HEK293 (cell line): ENCODE measurements around the gene C20orf204.
A peak's percentile ranks its signal among the peaks of the same experiment; 100 is the strongest.

Experiments used
- CTCF ChIA-PET: fragments of 350-600 bp; formaldehyde crosslinking; extraction: SDS; loops from one replicate; lab custom pipeline; 2021; ENCODE audit warnings: antibody characterized with exemption; lab: Yijun Ruan, JAX
- POLR2A ChIA-PET: fragments of 300-600 bp; formaldehyde crosslinking; extraction: SDS; loops from one replicate; lab custom pipeline; 2020; ENCODE audit warnings: antibody characterized with exemption, inconsistent platforms; lab: Yijun Ruan, JAX
- H3K27ac ChIP-seq: fragments of 200-500 bp; sonication (Bioruptor generic); 2 replicates; pipeline ENCODE4 v1.5.1; 2014; ENCODE audit warnings: low read depth, low read length, control low read depth, inconsistent platforms; ENCODE audit errors: extremely low read depth
- H3K36me3 ChIP-seq, 2 experiments: fragments of 200-500 bp in 1 of 2; sonication (Bioruptor generic) in 1 of 2; 1 replicate in 1 of 2; 2 replicates in 1 of 2; pipeline ENCODE4 v1.5.1; 2014 to 2017; ENCODE audit warnings: inconsistent platforms in 2 of 2, low read length in 2 of 2; ENCODE audit not compliant: control insufficient read depth in 2 of 2, insufficient read depth in 1 of 2
- H3K4me1 ChIP-seq: fragments of 200-500 bp; sonication (Bioruptor generic); 2 replicates; pipeline ENCODE4 v1.5.1; 2014; ENCODE audit warnings: mild to moderate bottlenecking, low read length, inconsistent platforms; ENCODE audit not compliant: control insufficient read depth, insufficient read depth
- H3K4me3 ChIP-seq: 2 replicates; pipeline ENCODE4 v1.5.1; 2011; ENCODE audit warnings: low read depth, mild to moderate bottlenecking, control low read depth, low read length, moderate library complexity
- H3K9me3 ChIP-seq: fragments of 200-500 bp; sonication (Bioruptor generic); 2 replicates; pipeline ENCODE4 v1.5.1; 2014; ENCODE audit warnings: low read depth, low read length, inconsistent platforms; ENCODE audit not compliant: control insufficient read depth, insufficient read depth
- EGR2 ChIP-seq: fragments of 450-650 bp; formaldehyde crosslinking; IDR thresholded peaks from 2 replicates; pipeline ENCODE4 v1.5.1; 2016; ENCODE audit warnings: low read depth, missing biosample characterization, missing genetic modification characterization
- GLIS2 ChIP-seq: fragments of 450-650 bp; formaldehyde crosslinking; IDR thresholded peaks from 2 replicates; pipeline ENCODE4 v1.5.1; 2016; ENCODE audit warnings: missing biosample characterization, missing genetic modification characterization
- HIC1 ChIP-seq: fragments of 450-650 bp; formaldehyde crosslinking; IDR thresholded peaks from 2 replicates; pipeline ENCODE4 v1.5.1; 2016; ENCODE audit warnings: missing biosample characterization, missing genetic modification characterization
- IKZF3 ChIP-seq: fragments of 450-650 bp; IDR thresholded peaks from 2 replicates; pipeline ENCODE4 v1.5.0; 2018; ENCODE audit warnings: missing biosample characterization, mild to moderate bottlenecking, missing genetic modification characterization, moderate library complexity
- KLF16 ChIP-seq: fragments of 450-650 bp; formaldehyde crosslinking; IDR thresholded peaks from 2 replicates; pipeline ENCODE4 v1.5.1; 2017; ENCODE audit warnings: missing biosample characterization, missing genetic modification characterization
- MEIS1 ChIP-seq: sonication (generic); formaldehyde crosslinking; IDR thresholded peaks from 2 replicates; pipeline ENCODE4 v1.8.1; 2022; ENCODE audit warnings: missing genetic modification reagents, mild to moderate bottlenecking, borderline replicate concordance
- OSR2 ChIP-seq: fragments of 450-650 bp; formaldehyde crosslinking; IDR thresholded peaks from 2 replicates; pipeline ENCODE4 v1.5.1; 2016; ENCODE audit warnings: missing biosample characterization, missing genetic modification characterization
- REPIN1 ChIP-seq: fragments of 450-650 bp; formaldehyde crosslinking; IDR thresholded peaks from 2 replicates; pipeline ENCODE4 v1.5.1; 2017; ENCODE audit warnings: missing biosample characterization, missing genetic modification characterization, low read depth
- SCRT2 ChIP-seq: fragments of 450-650 bp; formaldehyde crosslinking; IDR thresholded peaks from 2 replicates; pipeline ENCODE4 v1.5.1; 2016; ENCODE audit warnings: missing biosample characterization, missing genetic modification characterization
- SP7 ChIP-seq: fragments of 450-650 bp; formaldehyde crosslinking; IDR thresholded peaks from 2 replicates; pipeline ENCODE4 v1.5.1; 2016; ENCODE audit warnings: missing biosample characterization, missing genetic modification characterization
- ZFP69B ChIP-seq: fragments of 450-650 bp; formaldehyde crosslinking; IDR thresholded peaks from 2 replicates; pipeline ENCODE4 v1.5.1; 2016; ENCODE audit warnings: missing biosample characterization, missing genetic modification characterization
- ZNF10 ChIP-seq: fragments of 450-650 bp; formaldehyde crosslinking; IDR thresholded peaks from 2 replicates; pipeline ENCODE4 v1.5.1; 2017; ENCODE audit warnings: missing biosample characterization, missing genetic modification characterization
- ZNF121 ChIP-seq: fragments of 450-650 bp; formaldehyde crosslinking; IDR thresholded peaks from 2 replicates; pipeline ENCODE4 v1.5.1; 2016; ENCODE audit warnings: missing biosample characterization, missing genetic modification characterization
- ZNF169 ChIP-seq: fragments of 450-650 bp; formaldehyde crosslinking; IDR thresholded peaks from 2 replicates; pipeline ENCODE4 v1.5.1; 2016; ENCODE audit warnings: missing biosample characterization, missing genetic modification characterization
- ZNF23 ChIP-seq: fragments of 450-650 bp; formaldehyde crosslinking; IDR thresholded peaks from 2 replicates; pipeline ENCODE4 v1.5.1; 2016; ENCODE audit warnings: missing biosample characterization, missing genetic modification characterization, borderline replicate concordance
- ZNF341 ChIP-seq: fragments of 450-650 bp; formaldehyde crosslinking; IDR thresholded peaks from 2 replicates; pipeline ENCODE4; 2016; ENCODE audit warnings: low read depth, missing biosample characterization, missing genetic modification characterization
- ZNF354C ChIP-seq: fragments of 450-650 bp; formaldehyde crosslinking; IDR thresholded peaks from 2 replicates; pipeline ENCODE4 v1.5.1; 2016; ENCODE audit warnings: missing biosample characterization, missing genetic modification characterization, low read depth, borderline replicate concordance
- ZNF423 ChIP-seq: fragments of 450-650 bp; formaldehyde crosslinking; IDR thresholded peaks from 2 replicates; pipeline ENCODE4 v1.5.1; 2016; ENCODE audit warnings: missing biosample characterization, missing genetic modification characterization
- ZNF426 ChIP-seq: fragments of 450-650 bp; formaldehyde crosslinking; IDR thresholded peaks from 2 replicates; pipeline ENCODE4 v1.5.1; 2017; ENCODE audit warnings: missing biosample characterization, missing genetic modification characterization, mild to moderate bottlenecking, inconsistent platforms, moderate library complexity
- ZNF513 ChIP-seq: fragments of 450-650 bp; IDR thresholded peaks from 2 replicates; pipeline ENCODE4 v1.5.1; 2018; ENCODE audit warnings: missing biosample characterization, missing genetic modification characterization
- ZNF558 ChIP-seq: fragments of 450-650 bp; formaldehyde crosslinking; IDR thresholded peaks from 2 replicates; pipeline ENCODE4 v1.5.1; 2016; ENCODE audit warnings: missing biosample characterization, missing genetic modification characterization
- ZNF561 ChIP-seq: fragments of 450-650 bp; IDR thresholded peaks from 2 replicates; pipeline ENCODE4 v1.5.1; 2018; ENCODE audit warnings: missing biosample characterization, missing genetic modification characterization, borderline replicate concordance
- ZNF585B ChIP-seq: fragments of 450-650 bp; formaldehyde crosslinking; IDR thresholded peaks from 2 replicates; pipeline ENCODE4 v1.5.1; 2016; ENCODE audit warnings: missing biosample characterization, missing genetic modification characterization
- ZNF610 ChIP-seq: fragments of 450-650 bp; formaldehyde crosslinking; IDR thresholded peaks from 2 replicates; pipeline ENCODE4 v1.5.1; 2016; ENCODE audit warnings: missing biosample characterization, missing genetic modification characterization, borderline replicate concordance
- ZNF624 ChIP-seq: fragments of 450-650 bp; formaldehyde crosslinking; IDR thresholded peaks from 2 replicates; pipeline ENCODE4 v1.5.1; 2017; ENCODE audit warnings: missing biosample characterization, missing genetic modification characterization
- ZNF658 ChIP-seq: fragments of 450-650 bp; formaldehyde crosslinking; IDR thresholded peaks from 2 replicates; pipeline ENCODE4; 2016; ENCODE audit warnings: missing biosample characterization, missing genetic modification characterization
- ZNF704 ChIP-seq: fragments of 450-650 bp; formaldehyde crosslinking; IDR thresholded peaks from 2 replicates; pipeline ENCODE4 v1.5.1; 2016; ENCODE audit warnings: missing biosample characterization, missing genetic modification characterization
- ZSCAN16 ChIP-seq: fragments of 450-650 bp; formaldehyde crosslinking; IDR thresholded peaks from 2 replicates; pipeline ENCODE4 v1.5.1; 2016; ENCODE audit warnings: missing biosample characterization, missing genetic modification characterization
- ZSCAN18 ChIP-seq: fragments of 450-650 bp; formaldehyde crosslinking; IDR thresholded peaks from 2 replicates; pipeline ENCODE4 v1.5.1; 2016; ENCODE audit warnings: missing biosample characterization, missing genetic modification characterization
- ZSCAN4 ChIP-seq: fragments of 450-650 bp; formaldehyde crosslinking; IDR thresholded peaks from 2 replicates; pipeline ENCODE4 v1.5.1; 2017; ENCODE audit warnings: missing biosample characterization, missing genetic modification characterization
- ZSCAN5A ChIP-seq: fragments of 450-650 bp; formaldehyde crosslinking; IDR thresholded peaks from 2 replicates; pipeline ENCODE4 v1.5.1; 2016; ENCODE audit warnings: missing biosample characterization, missing genetic modification characterization

The C20orf204 gene

GRCh38 chr20:64055893-64056638, 20.1 kb downstream of the C20orf204 start (continued):
- TF ChIP-seq IKZF3 (tag by site-specific recombination) (0 out of 2 replicates have a peak, but pooled peaks have one; percentile 28), REPIN1 (tag by site-specific recombination) (no peak), ZNF426 (tag by site-specific recombination) (no peak), ZNF341 (tag by site-specific recombination) (no peak), ZNF558 (tag by site-specific recombination) (no peak), ZNF513 (no peak), ZSCAN16 (tag by site-specific recombination) (no peak), EGR2 (tag by site-specific recombination) (peak; percentile 85), ZNF704 (tag by site-specific recombination) (no peak), GLIS2 (tag by site-specific recombination) (peak; percentile 24), ZNF121 (tag by site-specific recombination) (peak; percentile 75), KLF16 (no peak), SP7 (0 out of 2 replicates have a peak, but pooled peaks have one; percentile 31), SCRT2 (no peak), ZNF423 (peak; percentile 70; the same call in 1 of the 2 replicates), ZNF169 (tag by site-specific recombination) (no peak), ZNF561 (tag by site-specific recombination) (no peak), OSR2 (peak; percentile 76)

- POLR2A ChIA-PET, result no interaction called here
- no peaks in the 10 kb centered on the region for H3K4me1 ChIP-seq
- H3K9me3 ChIP-seq, result no peaks in the 10 kb centered on the region
- no peak overlapping the region for H3K4me3 ChIP-seq
- H3K27ac ChIP-seq, result no peak overlapping the region
- CTCF ChIA-PET, result interaction anchor here (1.0 to 2.8 kb wide), 3 partner anchors 13 to 33 kb away, joined by 3 to 39 read pairs (median 4); no protein-coding TSS in a partner anchor
- no peaks in the 10 kb centered on the region for H3K36me3 ChIP-seq
- no peak for TF ChIP-seq ZSCAN18
- TF ChIP-seq IKZF3 (tag by site-specific recombination), result no peak
- TF ChIP-seq ZNF10 (tag by site-specific recombination), result no peak
- TF ChIP-seq ZSCAN5A (tag by site-specific recombination), result no peak
- TF ChIP-seq ZNF558 (tag by site-specific recombination), result no peak
- TF ChIP-seq ZNF23 (tag by site-specific recombination), result no peak
- no peak for TF ChIP-seq MEIS1
- TF ChIP-seq HIC1 (tag by site-specific recombination), result no peak
- TF ChIP-seq ZNF354C, result no peak
- no peak for TF ChIP-seq ZNF610 (tag by site-specific recombination)
- TF ChIP-seq ZNF624 (tag by site-specific recombination), result no peak
- no peak for TF ChIP-seq ZSCAN4 (tag by site-specific recombination)
- no peak for TF ChIP-seq ZNF585B
- TF ChIP-seq ZFP69B (tag by site-specific recombination), result no peak
- no peak for TF ChIP-seq ZNF658
These were observed 20.6 kb downstream of the C20orf204 start for GRCh38 chr20:64056639-64056888.
